ENCODE measurements around the gene SELENOV.

Gene SELENOV

GRCh38 chr19:39518458-39518857, 3.5 kb downstream of the SELENOV start:
- TF ChIP-seq CTCF (conservative IDR thresholded peaks at IDR 0.05; ENCODE audit: low read depth, low read length) = no peak
- no peak overlapping the region for H3K4me3 ChIP-seq (ENCODE audit: low read length)
- DNase-seq (ENCODE audit: low read depth) = no peak

GRCh38 chr19:39518975-39519374, 4.0 kb downstream of the SELENOV start:
- no peak for DNase-seq (ENCODE audit: low read depth)
- no peak for TF ChIP-seq CTCF (conservative IDR thresholded peaks at IDR 0.05; ENCODE audit: low read depth, low read length)
- no peak overlapping the region for H3K4me3 ChIP-seq (ENCODE audit: low read length)

- TF ChIP-seq CTCF (conservative IDR thresholded peaks at IDR 0.05; ENCODE audit: low read depth, low read length) = no peak
- no peak for DNase-seq (ENCODE audit: low read depth)
- no peak overlapping the region for H3K4me3 ChIP-seq (ENCODE audit: low read length)
These were observed 5.9 kb downstream of the SELENOV start for GRCh38 chr19:39520541-39521484.

- DNase-seq (ENCODE audit: low read depth) = no peak
- no peak for TF ChIP-seq CTCF (conservative IDR thresholded peaks at IDR 0.05; ENCODE audit: low read depth, low read length)
- H3K4me3 ChIP-seq (ENCODE audit: low read length) = no peak overlapping the region
These were observed 9.6 kb downstream of the SELENOV start for GRCh38 chr19:39524495-39524894.

GRCh38 chr19:39525205-39525604, 10.3 kb downstream of the SELENOV start:
- no peak for TF ChIP-seq CTCF (conservative IDR thresholded peaks at IDR 0.05; ENCODE audit: low read depth, low read length)
- no peak for DNase-seq (ENCODE audit: low read depth)
- no peak overlapping the region for H3K4me3 ChIP-seq (ENCODE audit: low read length)

- no peak for DNase-seq (ENCODE audit: low read depth)
- H3K4me3 ChIP-seq (ENCODE audit: low read length) = peak overlapping the region; percentile 83
- no peak for TF ChIP-seq CTCF (conservative IDR thresholded peaks at IDR 0.05; ENCODE audit: low read depth, low read length)
These were observed 16.9 kb downstream of the SELENOV start for GRCh38 chr19:39531834-39532232.
